LNCaP clone FGC (cell line): ENCODE measurements around the gene STON2.
"Not testable (repeated sequence)": the region's sequence is repeated elsewhere in the genome, so short reads cannot be mapped to it uniquely, and the experiment has no call there.

Source experiments
- DNase-seq: peaks from one replicate; pipeline ENCODE4 v3.0.0-alpha.2; 2011; ENCODE audit warnings: low read depth
- H3K4me3 ChIP-seq: 2 replicates; pipeline ENCODE4 v1.5.1; 2011; ENCODE audit warnings: mild to moderate bottlenecking, low read depth, low read length, control low read depth
- TF ChIP-seq, protein P1 (sequence below): IDR thresholded peaks from 2 replicates; pipeline ENCODE4 v1.5.1; 2012; ENCODE audit warnings: mild to moderate bottlenecking; ENCODE audit not compliant: control insufficient read depth, insufficient read depth; ENCODE audit errors: extremely low read depth

STON2 gene

DNA sequence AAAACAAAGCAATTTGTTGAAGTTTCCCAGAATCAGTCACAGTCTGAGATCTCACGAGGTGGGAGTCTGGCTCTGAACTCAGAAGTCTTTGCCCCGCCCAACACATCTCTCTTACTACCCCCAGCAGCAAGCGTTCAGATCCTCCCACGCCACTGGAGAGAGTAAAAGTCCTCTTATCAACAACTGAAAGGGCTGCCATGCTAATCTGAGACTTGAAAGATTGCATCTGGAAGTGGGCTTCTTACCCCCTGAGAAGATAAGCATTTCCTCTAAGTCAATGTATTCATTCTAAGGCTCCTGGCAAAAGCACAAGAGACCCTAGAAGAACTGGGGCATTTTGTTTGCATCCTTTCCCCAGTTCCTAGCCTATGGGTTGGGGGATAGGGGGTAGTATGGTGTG lies 34.1 kb upstream of the STON2 start:
- TF ChIP-seq, protein P1, sequence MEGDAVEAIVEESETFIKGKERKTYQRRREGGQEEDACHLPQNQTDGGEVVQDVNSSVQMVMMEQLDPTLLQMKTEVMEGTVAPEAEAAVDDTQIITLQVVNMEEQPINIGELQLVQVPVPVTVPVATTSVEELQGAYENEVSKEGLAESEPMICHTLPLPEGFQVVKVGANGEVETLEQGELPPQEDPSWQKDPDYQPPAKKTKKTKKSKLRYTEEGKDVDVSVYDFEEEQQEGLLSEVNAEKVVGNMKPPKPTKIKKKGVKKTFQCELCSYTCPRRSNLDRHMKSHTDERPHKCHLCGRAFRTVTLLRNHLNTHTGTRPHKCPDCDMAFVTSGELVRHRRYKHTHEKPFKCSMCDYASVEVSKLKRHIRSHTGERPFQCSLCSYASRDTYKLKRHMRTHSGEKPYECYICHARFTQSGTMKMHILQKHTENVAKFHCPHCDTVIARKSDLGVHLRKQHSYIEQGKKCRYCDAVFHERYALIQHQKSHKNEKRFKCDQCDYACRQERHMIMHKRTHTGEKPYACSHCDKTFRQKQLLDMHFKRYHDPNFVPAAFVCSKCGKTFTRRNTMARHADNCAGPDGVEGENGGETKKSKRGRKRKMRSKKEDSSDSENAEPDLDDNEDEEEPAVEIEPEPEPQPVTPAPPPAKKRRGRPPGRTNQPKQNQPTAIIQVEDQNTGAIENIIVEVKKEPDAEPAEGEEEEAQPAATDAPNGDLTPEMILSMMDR, result no peak
- H3K4me3 ChIP-seq, result no peak overlapping the region
- no peak for DNase-seq

DNA sequence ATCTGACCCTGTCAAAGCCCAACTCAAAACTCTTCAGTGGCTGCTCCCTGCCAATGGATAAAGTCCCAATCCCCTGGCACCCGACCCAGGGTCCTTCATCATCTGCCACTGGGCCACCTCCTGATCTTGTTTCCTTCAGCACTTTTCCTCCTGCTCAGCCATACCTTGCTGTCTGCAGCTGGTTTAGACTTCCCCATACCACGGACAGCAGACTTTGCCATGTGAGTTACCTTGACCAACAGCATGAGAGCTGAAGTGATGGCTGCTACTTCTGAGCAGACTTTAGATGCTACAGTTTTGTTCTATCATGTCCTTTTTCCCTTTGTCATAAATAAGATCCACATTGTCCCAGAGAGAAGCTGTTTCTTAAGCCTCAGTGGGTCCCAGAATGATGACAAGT lies 33.3 kb upstream of the STON2 start:
- TF ChIP-seq, protein P1, result no peak

DNA sequence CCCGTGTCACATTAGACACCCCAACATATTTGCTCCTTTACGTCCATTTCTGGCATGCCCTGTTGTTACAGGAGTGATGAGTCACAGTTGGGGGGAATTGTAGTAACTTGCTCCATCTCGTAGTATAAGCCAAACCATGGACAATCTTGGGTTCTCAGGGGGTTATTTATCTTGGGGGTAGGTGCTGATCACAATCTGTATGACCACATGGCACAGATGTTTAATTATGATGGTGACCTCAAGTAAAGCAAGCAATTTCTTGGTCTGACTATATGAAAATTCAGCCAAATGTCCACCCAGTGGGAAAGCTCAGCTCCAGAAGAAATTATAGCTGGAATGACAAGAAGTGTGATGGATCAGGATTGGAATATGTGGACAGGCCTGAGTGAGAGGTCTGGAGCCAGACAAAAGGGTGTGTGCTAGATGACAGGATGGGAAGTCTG lies 32.1 kb upstream of the STON2 start:
- no peak for DNase-seq
- H3K4me3 ChIP-seq, result no peak overlapping the region

More for the DNA sequence above, 33.3 kb upstream of the STON2 start:
- H3K4me3 ChIP-seq, result no peak overlapping the region
- no peak for DNase-seq

DNA sequence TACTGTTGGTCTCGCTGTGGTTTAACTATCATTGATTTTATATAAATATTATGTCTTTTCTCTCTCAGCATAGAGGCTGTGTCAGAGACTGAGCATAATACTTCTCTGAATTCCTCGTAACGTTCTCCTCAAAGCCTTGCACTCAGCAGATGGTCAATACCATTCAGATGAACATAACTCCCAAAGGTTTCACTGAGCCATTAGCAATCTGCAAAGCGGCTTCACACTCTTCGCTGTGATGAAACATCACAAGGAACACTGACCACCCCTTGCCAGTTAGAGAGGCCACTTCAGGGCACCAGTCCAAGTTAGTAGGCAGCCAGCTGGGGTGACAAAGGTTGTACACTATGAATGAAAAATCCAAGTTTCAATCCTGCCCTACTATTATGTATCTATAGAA lies 30.1 kb upstream of the STON2 start:
- H3K4me3 ChIP-seq, result no peak overlapping the region
- no peak for DNase-seq
- TF ChIP-seq, protein P1, result no peak

More for the DNA sequence above, 32.1 kb upstream of the STON2 start:
- TF ChIP-seq, protein P1, result no peak

DNA sequence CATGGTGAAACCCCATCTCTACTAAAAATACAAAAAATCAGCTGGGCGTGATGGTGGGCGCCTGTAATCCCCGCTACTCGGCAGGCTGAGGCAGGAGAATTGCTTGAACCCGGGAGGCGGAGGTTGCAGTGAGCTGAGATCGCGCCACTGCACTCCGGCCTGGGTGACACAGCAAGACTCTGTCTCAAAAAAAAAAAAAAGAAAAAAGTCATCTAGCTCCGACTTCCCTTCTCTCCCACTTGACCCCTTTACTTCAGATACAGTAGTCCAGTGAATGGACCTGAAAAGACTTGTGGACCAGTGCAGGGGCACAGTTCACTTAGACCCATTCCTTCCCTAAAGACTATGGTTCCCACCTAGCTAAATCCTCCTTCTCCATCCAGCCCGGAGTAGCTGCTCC lies 29.6 kb upstream of the STON2 start:
- H3K4me3 ChIP-seq, DNase-seq: not testable (repeated sequence)

DNA sequence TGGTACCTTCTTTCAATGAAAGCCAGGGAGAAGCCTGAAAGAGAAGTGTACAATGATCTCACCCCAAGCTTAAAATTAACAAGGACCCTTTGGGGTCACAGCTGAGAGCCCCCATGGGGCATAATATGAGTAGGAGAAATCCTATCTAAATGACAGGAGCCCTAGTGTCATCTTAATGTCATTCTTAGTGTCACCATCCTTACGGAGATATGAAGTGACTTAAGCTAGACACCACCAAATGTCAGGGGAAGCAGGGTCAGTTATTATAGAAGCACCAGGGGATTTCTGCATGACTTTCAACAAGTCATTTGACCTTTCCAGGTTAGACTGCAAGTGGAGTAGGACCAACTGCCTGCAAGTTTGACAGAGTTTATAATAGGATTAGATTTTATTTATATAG lies 28.9 kb upstream of the STON2 start:
- no peak for DNase-seq
- TF ChIP-seq, protein P1, result no peak
- H3K4me3 ChIP-seq, result no peak overlapping the region

DNA sequence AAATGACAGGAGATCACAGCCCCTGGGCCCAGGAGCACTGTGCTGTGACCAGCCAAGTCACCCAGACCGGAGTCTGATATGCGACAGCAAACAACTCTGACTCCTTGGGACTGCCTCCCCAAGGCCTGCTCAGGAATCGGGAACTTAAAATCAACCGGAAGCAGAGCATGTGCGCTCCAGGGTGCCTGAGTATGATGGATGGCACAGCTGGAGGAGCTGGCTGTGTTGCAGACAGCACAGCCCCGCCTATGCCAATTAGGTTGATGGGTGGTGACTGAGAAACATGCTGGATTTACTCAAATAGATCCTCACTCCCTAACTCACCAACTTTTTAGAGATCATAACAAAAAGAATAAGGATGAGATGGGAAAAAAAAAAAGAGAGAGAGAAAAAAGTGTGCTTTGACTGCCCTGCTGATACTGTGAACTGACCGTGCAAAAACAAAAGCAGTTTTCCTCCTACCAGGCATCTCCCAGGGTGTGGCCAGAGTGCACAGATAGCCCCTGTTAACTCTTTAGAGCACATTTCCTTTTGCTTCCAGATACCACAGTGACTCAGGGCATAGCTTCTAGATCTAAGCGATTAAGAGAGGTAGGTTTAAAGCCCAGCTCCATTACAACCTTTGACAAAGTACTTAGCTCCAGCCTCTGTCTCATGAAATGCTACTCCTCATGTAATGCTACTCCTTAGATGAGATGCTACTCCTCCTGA lies 27.4 kb upstream of the STON2 start:
- H3K4me3 ChIP-seq, result no peak overlapping the region
- TF ChIP-seq, protein P1, result no peak
- no peak for DNase-seq
